ENCODE data around the gene FMNL1. TPM values are rescaled to one million over a fixed set of nuclear protein-coding genes. Genes with fewer than 3 reads are reported as not detected.

The FMNL1 gene
- total and polyA plus RNA-seq, 3 donors from 2014 or later: 11.1 to 15.8 (median 13.9) TPM

DNA sequence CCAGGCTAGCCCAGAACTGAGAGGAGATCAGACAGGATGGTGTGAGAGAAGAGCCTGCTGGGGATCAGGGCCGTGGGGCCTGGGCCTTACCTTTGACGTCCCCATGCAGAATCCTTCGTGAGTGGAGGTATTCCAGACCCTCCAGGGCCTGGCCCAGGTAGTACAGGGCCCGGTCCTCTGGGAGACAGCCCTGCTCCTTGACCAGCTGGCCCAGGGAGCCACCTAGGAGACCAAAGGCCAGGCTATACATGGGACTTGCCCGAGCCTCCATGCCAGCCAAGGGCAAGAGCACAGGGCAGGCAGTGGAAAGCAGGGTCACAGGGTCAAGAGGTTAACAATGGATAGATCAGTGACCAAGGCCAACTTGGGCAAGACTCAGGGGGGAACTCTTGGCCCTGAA, 52.3 kb downstream of the FMNL1 start:
- intact Hi-C loops (cut with DNase I; ENCODE audit: low total_unique reads): no loop called here
- Histone ChIP-seq H3K4me1 (peaks cover 19% of the 10 kb centered on the region), H3K9me3 (no peaks in the 10 kb centered on the region), H3K4me3 (no peak overlapping the region), H3K27ac (no peak overlapping the region), H3K36me3 (ENCODE audit: low read depth, missing control alignments) (no peaks in the 10 kb centered on the region), H3K27me3 (no peaks in the 10 kb centered on the region)
- no peak for DNase-seq
- 79 to 89% methylated on average over 4 of the region's 5 CpGs for WGBS, 2 donors
- TF ChIP-seq POLR2A (IDR thresholded peaks at IDR 0.05): no peak
- TF ChIP-seq, protein P1, sequence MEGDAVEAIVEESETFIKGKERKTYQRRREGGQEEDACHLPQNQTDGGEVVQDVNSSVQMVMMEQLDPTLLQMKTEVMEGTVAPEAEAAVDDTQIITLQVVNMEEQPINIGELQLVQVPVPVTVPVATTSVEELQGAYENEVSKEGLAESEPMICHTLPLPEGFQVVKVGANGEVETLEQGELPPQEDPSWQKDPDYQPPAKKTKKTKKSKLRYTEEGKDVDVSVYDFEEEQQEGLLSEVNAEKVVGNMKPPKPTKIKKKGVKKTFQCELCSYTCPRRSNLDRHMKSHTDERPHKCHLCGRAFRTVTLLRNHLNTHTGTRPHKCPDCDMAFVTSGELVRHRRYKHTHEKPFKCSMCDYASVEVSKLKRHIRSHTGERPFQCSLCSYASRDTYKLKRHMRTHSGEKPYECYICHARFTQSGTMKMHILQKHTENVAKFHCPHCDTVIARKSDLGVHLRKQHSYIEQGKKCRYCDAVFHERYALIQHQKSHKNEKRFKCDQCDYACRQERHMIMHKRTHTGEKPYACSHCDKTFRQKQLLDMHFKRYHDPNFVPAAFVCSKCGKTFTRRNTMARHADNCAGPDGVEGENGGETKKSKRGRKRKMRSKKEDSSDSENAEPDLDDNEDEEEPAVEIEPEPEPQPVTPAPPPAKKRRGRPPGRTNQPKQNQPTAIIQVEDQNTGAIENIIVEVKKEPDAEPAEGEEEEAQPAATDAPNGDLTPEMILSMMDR (IDR thresholded peaks at IDR 0.05): no peak

DNA sequence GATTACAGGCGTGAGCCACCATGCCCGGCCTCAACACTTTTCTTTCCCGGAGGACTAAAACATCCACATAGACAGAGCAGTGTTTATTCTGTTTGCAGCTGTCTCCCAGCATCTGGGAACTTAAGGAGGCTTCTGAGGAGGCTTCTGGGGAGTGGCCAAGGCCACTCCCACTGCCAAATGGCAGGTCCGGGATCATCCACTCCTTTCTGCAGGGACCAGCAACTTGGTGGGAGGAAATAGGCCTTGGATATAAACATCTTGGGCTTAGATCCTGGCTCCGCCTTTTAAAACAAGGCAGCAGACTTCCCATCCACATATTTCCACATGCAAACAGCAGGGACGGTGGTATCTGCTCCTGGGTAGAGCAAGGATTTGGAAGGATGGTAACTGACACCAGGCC, 54.3 kb downstream of the FMNL1 start:
- Histone ChIP-seq H3K27me3 (no peaks in the 10 kb centered on the region), H3K27ac (no peak overlapping the region), H3K9me3 (no peaks in the 10 kb centered on the region), H3K4me3 (no peak overlapping the region), H3K36me3 (ENCODE audit: low read depth, missing control alignments) (no peaks in the 10 kb centered on the region), H3K4me1 (peaks cover 19% of the 10 kb centered on the region)
- intact Hi-C loops (cut with DNase I; ENCODE audit: low total_unique reads): no loop called here
- DNase-seq: no peak
- 55 to 60% methylated on average over 6 of the region's 6 CpGs for WGBS, 2 donors
- TF ChIP-seq POLR2A (IDR thresholded peaks at IDR 0.05): no peak
- TF ChIP-seq, protein P1 (IDR thresholded peaks at IDR 0.05): no peak

DNA sequence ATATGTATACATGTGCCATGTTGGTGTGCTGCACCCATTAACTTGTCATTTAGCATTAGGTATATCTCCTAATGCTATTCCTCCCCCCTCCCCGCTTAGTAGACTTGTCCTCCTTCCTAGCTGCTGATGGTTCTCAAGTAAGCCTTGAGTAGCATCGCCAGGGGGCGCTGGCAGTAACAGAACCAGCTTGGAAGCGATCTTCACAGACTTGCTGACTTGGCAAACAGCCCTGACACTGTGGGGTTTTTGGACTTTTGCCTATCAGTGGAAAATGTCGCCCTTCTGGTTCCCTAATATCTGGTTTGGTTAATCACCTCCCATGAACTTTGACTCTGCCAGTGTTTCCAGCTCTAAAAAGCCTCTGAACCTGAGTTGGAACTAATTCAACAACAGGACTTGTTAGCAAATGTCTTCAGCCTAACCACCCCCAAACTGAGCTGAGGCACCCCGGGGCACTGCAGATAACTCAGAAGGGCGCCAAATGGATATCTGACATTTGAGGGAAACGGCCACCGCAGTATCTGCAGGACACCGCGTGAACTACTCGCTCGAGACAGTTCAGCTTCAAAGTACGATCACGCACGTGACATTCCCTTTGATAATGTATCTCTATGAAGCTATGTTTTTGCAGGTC, 55.6 kb downstream of the FMNL1 start:
- intact Hi-C loops (cut with DNase I; ENCODE audit: low total_unique reads): no loop called here
- no peaks in the 10 kb centered on the region for H3K9me3 ChIP-seq
- DNase-seq: peak; percentile 97

DNA sequence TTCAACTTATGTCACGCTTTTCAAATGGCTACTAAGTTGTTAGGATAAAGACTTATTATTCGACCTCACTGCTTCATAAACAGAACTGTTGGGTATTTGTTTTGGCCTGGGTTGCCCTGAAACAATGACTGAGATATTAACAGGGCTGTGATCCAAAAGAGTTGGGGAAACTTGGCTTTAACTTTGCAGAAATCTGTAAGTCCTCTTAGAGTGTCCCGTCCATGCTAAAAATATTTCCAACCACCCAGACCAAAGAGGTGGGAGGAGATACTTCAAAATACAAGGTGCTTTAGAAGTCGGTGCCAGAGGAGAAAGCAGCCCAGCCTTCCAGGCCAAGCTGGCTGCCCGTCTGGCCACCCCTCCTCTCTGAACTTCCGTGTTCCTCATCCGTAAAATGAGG, 56.3 kb downstream of the FMNL1 start:
- 19 to 31% methylated on average over 7 of the region's 7 CpGs for WGBS, 2 donors
- TF ChIP-seq, protein P1 (IDR thresholded peaks at IDR 0.05): no peak
- TF ChIP-seq POLR2A (IDR thresholded peaks at IDR 0.05): no peak
- H3K27ac ChIP-seq: peak overlapping the region in 1 of 2 donors; percentile 56
- peak; percentile 27 for DNase-seq
- H3K4me1 ChIP-seq: peaks cover 22% of the 10 kb centered on the region
- no peaks in the 10 kb centered on the region for H3K36me3 ChIP-seq (ENCODE audit: low read depth, missing control alignments)
- intact Hi-C loops (cut with DNase I; ENCODE audit: low total_unique reads): no loop called here
- no peaks in the 10 kb centered on the region for H3K9me3 ChIP-seq
- H3K27me3 ChIP-seq: no peaks in the 10 kb centered on the region
- H3K4me3 ChIP-seq: no peak overlapping the region

More for the DNA sequence above, 55.6 kb downstream of the FMNL1 start:
- 25 to 42% methylated on average over 16 of the region's 16 CpGs for WGBS, 2 donors
- Histone ChIP-seq H3K4me1 (peaks cover 19% of the 10 kb centered on the region), H3K27ac (peak overlapping the region in 1 of 2 donors; percentile 56), H3K36me3 (ENCODE audit: low read depth, missing control alignments) (no peaks in the 10 kb centered on the region), H3K4me3 (no peak overlapping the region), H3K27me3 (no peaks in the 10 kb centered on the region)
- no peak for TF ChIP-seq POLR2A (IDR thresholded peaks at IDR 0.05)
- TF ChIP-seq, protein P1 (IDR thresholded peaks at IDR 0.05): peak; percentile 71 to 76 (median 73)

DNA sequence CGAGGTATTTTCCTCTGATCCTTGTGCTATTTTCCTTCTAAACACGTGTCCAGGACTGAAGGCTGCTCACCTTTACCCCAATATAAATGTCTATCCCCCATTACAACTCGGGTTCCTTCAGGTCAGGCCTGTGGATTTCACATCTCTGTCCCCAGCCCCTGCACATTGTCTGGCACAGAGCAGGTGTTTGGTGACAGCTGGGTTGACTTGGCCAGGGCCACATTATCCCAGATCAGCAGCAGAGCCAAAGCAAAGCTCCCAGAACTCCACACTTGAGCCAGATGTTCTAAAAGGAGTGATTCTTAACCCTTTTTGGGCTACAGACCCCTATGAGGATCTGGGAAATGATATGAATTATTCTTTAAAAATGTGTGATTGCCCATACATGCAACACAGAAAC, 58.2 kb downstream of the FMNL1 start:
- 82 to 92% methylated on average over 3 of the region's 3 CpGs for WGBS, 2 donors
- no peaks in the 10 kb centered on the region for H3K9me3 ChIP-seq
- intact Hi-C loops (cut with DNase I; ENCODE audit: low total_unique reads): loop anchor here (10.0 kb wide), 1 partner anchor 95 kb away; no protein-coding TSS in a partner anchor
- H3K27ac ChIP-seq: no peak overlapping the region
- H3K27me3 ChIP-seq: no peaks in the 10 kb centered on the region
- no peak for DNase-seq
- no peak overlapping the region for H3K4me3 ChIP-seq
- no peaks in the 10 kb centered on the region for H3K36me3 ChIP-seq (ENCODE audit: low read depth, missing control alignments)
- H3K4me1 ChIP-seq: peaks cover 22% of the 10 kb centered on the region
- no peak for TF ChIP-seq POLR2A (IDR thresholded peaks at IDR 0.05)
- TF ChIP-seq, protein P1 (IDR thresholded peaks at IDR 0.05): no peak
